ENCODE measurements around the gene PIK3R3.
A peak's percentile ranks its signal among the peaks of the same experiment; 100 is the strongest.
"Not testable (repeated sequence)": the region's sequence is repeated elsewhere in the genome, so short reads cannot be mapped to it uniquely, and the experiment has no call there.

Gene PIK3R3

DNA sequence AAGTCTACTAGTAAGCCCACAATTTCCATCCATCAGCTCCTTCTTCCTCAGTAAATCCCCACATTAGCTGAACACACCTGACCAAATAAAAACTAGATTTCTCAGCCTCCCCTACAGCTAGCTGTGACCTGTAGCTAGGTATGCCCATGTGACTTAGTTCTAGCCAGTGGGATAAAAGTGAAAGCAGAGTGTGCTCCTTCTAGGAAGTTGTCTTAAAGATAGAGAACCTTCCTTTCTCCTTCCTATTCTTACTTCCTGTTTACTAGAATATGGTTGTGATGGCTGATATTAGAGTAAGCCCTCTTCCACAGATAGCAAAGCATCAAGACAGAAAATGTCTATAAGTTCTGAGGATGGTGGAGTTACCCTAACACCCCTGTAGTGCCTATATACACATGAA, 67.0 kb downstream of the PIK3R3 start:
- no peak for DNase-seq (ENCODE audit: low read depth in 3 of 3)

DNA sequence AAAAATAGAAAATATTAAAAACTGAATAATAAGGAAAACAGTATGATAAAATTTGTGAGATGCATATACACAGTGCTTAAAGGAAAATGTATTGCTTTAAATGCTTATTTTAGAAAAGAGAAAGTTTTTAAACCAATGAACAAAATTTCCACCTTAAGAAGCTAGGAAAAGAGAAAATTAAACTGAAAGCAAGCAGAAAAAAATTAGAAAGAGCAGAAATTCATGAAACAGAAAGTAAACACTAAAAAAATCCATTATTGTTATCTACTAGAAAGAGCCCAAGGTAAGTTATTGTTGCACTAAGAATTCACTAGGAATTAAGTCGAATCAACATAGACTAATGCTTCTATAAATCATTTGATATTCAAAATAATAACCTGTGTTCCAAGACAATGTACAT, 67.7 kb downstream of the PIK3R3 start:
- no peak for DNase-seq (ENCODE audit: low read depth in 3 of 3)

- peak; percentile 3 to 36 (median 17) for DNase-seq (ENCODE audit: low read depth in 3 of 3)
Observed at GRCh38 chr1:46062651-46063319, 69.6 kb downstream of the PIK3R3 start.

- no peak for DNase-seq (ENCODE audit: low read depth in 3 of 3)
Observed at GRCh38 chr1:46061146-46061545, 71.3 kb downstream of the PIK3R3 start.

- no peak for DNase-seq (ENCODE audit: low read depth in 3 of 3)
Observed at GRCh38 chr1:46058936-46059335, 73.5 kb downstream of the PIK3R3 start.

GRCh38 chr1:46057781-46058180, 74.6 kb downstream of the PIK3R3 start:
- DNase-seq (ENCODE audit: low read depth in 3 of 3): no peak

DNA sequence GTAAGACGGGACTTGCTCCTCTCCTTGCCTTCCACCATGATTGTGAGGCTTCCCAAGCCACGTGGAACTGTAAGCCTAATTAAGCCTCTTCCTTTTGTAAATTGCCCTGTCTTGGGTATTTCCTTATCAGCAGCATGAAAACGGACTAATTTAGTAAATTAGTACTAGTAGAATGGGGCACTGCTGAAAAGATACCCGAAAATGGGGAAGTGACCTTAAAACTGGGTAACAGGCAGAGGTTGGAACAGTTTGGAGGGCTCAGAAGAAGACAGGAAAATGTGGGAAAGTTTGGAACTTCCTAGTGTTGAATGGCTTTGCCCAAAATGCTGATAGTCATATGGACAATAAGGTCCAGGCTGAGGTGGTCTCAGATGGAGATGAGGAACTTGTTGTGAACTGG, 75.2 kb downstream of the PIK3R3 start:
- not testable (repeated sequence) for DNase-seq (ENCODE audit: low read depth in 3 of 3)

DNA sequence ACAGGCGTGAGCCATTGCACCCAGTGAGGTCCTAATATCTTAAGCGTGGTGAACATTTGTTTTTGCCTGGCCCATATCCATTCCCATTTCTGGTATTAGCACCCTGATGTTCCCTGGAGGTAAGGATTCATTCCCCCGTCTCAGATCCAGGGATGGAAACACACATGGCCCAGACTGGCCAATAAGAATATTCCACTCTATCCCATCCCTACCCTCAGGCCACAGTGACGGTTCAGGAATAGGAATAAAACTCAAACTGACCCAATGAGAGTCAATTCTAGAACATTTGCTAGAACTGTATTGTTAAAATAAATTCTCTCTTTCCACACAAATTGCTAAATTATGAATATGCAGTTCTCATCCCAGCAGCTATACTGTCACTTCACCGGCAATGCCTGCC, 76.1 kb downstream of the PIK3R3 start:
- DNase-seq (ENCODE audit: low read depth in 3 of 3): no peak

- DNase-seq (ENCODE audit: low read depth in 3 of 3): no peak
Observed at GRCh38 chr1:46053734-46054133, 78.7 kb downstream of the PIK3R3 start.

GRCh38 chr1:46044116-46044515, 88.3 kb downstream of the PIK3R3 start:
- DNase-seq (ENCODE audit: low read depth in 3 of 3): no peak

DNA sequence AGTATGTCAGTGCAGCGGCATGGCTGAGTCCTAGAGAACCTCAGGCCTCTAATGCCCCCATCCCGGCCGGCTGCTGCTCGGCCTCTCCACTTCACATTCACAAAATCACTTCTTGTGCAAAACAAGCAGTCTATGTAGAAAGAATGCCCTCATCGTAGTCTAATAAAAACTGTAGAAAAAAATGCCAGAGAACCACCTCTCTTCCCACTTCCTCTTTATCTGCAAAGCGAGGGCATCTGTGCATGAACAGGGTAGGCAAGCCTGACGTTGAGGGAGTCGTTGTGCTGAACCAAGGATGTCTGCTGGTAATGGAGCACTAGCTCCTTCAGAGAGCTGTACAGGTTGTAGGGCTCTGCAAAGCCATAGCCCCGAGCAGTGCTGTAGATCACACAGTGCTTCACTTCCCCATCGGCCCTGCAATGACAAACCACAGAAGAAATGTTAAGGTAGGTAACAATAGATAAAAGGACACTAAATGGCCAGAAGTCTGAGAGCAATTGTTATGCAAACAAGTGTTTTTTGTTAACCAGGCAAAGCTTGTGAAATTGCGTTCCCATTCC, 88.9 kb downstream of the PIK3R3 start:
- DNase-seq (ENCODE audit: low read depth in 3 of 3): no peak

- no peak for DNase-seq (ENCODE audit: low read depth in 3 of 3)
Observed at GRCh38 chr1:46041974-46042373, 90.5 kb downstream of the PIK3R3 start.

- no peak for DNase-seq (ENCODE audit: low read depth in 3 of 3)
Observed at GRCh38 chr1:46041551-46041950, 90.9 kb downstream of the PIK3R3 start.

- DNase-seq (ENCODE audit: low read depth in 3 of 3): no peak
Observed at GRCh38 chr1:46039571-46040052, 92.8 kb downstream of the PIK3R3 start.

- peak; percentile 73 to 79 (median 76) for DNase-seq (ENCODE audit: low read depth in 3 of 3)
Observed at GRCh38 chr1:46036894-46037839, 95.3 kb downstream of the PIK3R3 start.

- no peak for DNase-seq (ENCODE audit: low read depth in 3 of 3)
Observed at GRCh38 chr1:46034601-46035516, 97.6 kb downstream of the PIK3R3 start.

- no peak for DNase-seq (ENCODE audit: low read depth in 3 of 3)
Observed at GRCh38 chr1:46030876-46031660, 101.4 kb downstream of the PIK3R3 start.

DNA sequence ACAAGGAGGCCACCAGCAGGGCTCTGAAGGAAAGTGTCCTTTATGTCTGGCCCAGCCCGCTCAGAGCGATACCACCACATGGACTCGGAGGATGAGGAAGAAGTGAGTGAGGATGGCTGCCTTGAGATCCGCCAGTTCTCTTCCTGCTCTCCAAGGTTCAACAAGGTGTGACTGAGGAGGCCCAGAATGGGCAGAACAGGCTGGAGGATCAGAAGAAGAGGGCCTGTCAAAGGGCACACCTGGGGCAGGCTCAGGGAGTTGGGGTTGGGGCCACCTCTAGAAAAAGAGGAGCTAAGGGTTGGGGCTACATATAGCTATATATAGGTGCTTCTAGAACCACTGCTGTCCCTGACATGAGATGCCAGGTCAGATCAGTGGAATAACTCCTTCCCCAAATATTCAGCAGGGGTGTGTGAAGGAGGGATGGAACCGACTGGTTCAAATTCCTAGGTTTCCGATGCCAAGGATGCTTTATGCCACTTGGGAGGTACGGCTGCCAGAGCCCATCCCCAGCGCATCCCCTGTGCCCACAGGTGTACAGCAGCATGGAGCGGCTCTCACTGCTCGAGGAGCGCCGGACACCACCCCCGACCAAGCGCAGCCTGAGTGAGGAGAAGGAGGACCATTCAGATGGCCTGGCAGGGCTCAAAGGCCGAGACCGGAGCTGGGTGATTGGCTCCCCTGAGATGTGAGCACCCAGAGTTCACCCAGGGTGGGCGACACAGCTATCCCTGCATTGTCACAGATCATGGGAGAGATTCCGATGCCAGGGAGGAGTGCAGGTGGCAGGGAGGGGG, 102.2 kb downstream of the PIK3R3 start:
- DNase-seq (ENCODE audit: low read depth in 3 of 3): no peak

DNA sequence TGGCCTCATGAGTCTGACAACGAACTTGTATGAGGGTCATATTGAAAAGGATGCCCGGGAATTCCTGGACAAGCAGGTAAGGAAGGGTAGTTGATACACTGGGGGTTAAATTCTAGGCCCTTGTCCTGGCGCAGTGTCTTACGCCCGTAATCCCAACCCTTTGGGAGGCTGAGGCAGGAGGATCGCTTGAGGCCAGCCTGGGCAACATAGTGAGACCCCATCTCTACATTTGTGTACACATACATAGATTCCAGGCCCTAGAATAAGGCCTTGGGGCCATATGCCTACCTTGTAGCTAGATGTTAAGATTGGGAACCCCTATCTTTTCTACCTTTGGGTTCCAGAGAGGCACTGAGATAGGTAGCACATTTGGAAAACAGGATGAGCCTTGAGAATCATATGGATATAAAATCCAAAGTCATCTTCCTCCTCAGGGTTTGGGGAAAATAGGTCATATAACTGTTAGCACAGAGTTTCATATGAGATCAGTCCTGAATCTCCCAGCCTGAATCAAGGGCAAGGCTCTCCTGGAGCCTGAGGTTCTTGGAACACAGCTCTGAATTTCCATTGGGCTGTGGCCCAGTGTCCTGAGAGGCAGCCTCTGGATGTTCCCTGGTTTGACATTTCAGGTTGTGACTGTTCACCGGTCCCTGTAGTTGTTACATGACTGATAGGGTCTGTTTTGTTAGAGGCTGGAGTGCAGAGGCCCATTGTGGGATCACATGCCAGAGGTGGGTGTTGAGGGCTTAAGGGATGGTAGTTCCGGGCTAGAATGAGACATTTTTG, 104.4 kb downstream of the PIK3R3 start:
- no peak for DNase-seq (ENCODE audit: low read depth in 3 of 3)

All from stimulated activated CD4-positive, alpha-beta T cell treated with anti-CD3 and anti-CD28 coated beads, TNF-alpha, amount 100 ng/mL, for 24 hours (primary cell).